Activated effector memory CD4-positive, alpha-beta T cell treated with anti-CD3 and anti-CD28 coated beads, Interleukin-2, amount 50 U/mL, for 16 hours (primary cell): Measurements from ENCODE around the gene TARBP2.
"Not testable (repeated sequence)": the region's sequence is repeated elsewhere in the genome, so short reads cannot be mapped to it uniquely, and the experiment has no call there.

ENCODE experiments used
- DNase-seq: peaks from one replicate; pipeline ENCODE4 v3.0.0-alpha.2; 2020

Gene TARBP2

DNA sequence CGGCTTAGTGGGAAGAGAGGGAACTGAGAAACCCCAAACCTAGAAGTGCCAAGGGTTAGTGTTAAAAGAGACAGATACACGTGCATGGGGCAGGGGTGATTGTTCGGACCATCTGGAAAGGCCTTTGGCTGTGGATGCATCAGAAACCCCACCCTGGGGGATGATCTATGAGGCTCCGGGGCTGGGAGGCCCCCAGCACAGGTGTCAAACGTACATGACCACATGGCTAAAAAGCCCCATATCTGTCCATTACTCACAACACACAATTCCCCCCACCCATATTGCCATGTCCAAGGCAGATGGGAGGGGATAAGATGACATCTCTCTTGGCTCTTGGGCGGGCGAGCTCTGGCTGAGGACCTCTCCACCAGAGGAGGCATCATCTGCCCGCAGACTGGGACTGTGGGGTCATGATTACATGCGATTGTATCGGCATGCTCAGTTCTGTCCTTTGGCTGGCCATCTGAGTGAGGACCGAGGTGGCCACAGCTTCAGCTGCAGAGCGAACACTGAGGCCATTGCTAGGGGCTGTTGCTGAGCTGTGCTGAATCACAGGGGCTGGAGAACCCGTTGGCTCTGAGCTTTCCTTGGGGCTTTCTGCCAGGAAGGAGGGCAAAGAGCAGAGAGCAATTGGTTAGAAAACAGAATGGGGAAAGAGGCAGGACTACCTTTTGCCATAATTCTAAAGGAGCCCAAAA, 15.8 kb downstream of the TARBP2 start:
- DNase-seq, result peak; percentile 55

GRCh38 chr12:53518381-53518780, 17.3 kb downstream of the TARBP2 start:
- DNase-seq, result no peak

GRCh38 chr12:53523131-53523530, 22.0 kb downstream of the TARBP2 start:
- no peak for DNase-seq

DNA sequence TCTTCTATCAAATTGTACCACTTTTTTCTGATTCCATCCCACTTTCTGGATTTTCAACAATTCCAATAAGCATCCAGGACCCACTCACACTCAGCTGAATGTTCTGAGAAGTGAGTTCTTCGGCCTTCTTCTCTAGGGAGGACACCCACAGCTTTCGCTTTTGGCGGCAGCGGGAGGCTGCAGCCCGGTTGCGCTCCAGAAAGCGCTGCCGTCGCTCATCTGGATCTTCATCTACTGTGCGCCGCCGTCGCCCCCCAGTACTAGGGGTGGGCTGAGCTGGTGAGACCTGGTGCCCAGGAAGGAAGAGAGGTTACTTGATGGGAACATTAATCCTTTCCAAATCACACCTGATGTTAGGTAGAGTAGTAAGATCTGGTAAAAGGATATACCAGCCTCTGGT, 23.4 kb downstream of the TARBP2 start:
- no peak for DNase-seq

DNA sequence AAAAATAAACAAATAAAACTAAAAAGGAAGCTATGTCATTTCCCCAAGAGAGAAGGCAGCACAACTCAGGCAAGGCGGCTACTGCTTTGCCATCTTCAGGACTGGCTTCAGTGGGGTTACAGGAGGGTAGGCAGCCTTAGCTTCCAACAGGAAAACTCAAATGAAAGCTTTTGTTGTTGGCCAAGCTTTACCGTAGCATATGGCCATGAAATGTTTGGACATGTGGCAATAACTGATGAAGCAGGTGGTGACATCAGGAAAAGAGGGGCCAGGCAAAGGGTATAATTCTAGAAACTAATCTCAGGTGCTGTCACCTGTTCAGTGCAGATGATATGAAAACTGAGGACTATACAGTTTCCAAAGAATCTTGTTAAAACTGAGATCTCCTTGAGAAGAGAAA, 29.0 kb downstream of the TARBP2 start:
- no peak for DNase-seq

DNA sequence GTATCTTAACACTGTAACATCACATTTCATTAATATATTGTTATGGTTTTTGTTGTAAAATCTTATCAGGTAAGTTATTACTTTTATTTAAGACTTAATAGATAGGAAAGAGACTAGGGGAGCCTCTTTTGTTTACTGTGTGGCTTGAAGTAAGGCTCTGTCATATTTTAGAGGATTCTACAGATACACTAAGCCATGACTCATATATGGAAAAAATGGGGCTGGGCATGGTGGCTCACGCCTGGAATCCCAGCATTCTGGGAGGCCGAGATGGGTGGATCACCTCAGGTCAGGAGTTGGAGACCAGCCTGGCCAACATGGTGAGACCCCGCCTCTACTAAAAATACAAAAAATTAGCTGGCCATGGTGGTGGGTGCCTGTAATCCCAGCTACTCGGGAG, 29.8 kb downstream of the TARBP2 start:
- DNase-seq, result no peak

DNA sequence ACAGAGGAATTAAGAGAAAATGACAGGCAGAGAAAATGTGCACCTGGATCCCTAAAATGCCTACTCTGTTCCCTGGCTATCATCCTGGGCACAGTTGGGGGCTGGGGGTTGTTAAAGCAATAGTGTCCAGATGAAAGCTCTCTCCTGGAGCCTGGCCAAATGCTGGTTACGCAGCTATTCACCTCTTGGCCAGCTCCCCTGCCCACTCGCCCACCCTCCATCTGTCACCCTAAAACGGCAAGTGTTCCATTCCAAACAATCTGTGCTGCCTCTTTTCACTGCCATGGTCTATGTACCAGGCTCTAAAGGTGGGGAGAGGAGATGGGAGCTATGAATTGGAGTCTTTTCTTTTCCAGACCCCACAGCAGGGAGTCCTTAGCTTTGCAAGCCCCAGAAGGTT, 30.9 kb downstream of the TARBP2 start:
- DNase-seq, result no peak

DNA sequence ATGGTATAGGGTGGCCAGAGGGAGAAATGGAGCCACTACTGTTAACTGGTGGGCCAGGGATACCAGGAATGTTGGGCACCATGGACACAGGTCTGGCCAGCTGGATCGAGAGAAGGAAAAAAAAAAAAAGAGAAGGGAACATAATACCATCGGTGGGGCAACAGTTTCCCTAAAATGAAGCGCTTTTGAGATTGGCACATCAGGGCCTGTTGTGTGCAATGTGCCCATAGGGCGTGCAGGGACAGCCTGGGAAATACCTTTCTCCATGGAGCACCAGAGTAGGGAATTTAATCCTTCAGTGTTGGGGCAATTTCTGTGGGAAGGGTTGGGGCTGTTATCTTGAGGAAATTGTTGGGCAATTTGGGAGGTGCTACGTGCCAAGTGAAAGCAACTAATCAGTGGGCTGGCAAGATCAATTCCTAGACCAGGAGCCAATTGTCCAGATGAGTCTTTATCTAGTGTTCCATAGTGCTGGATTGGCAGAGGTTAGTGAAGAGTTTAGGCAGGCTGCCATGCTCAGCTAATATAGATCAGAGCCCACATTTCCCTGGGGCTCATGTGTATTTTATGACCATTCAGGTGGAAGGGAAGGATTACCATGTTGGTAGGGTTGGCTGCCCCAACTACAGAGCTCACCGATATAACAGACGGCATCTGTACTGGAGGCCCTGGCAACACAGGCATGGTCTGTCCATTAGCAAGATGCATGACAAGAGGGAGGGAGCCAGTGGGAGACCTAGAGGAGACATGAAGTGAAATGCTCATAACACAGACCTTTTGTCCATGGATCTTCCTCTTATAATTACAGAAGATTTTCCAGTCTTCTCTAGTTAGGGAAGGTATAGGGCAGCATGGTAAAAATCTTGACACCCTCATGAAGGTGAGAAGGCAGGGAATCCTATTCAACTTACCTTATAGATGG, 31.7 kb downstream of the TARBP2 start:
- DNase-seq, result no peak

GRCh38 chr12:53533471-53533870, 32.4 kb downstream of the TARBP2 start:
- DNase-seq, result no peak

GRCh38 chr12:53536962-53537361, 35.9 kb downstream of the TARBP2 start:
- no peak for DNase-seq

- no peak for DNase-seq
Observed at GRCh38 chr12:53538209-53538689, 37.2 kb downstream of the TARBP2 start.

DNA sequence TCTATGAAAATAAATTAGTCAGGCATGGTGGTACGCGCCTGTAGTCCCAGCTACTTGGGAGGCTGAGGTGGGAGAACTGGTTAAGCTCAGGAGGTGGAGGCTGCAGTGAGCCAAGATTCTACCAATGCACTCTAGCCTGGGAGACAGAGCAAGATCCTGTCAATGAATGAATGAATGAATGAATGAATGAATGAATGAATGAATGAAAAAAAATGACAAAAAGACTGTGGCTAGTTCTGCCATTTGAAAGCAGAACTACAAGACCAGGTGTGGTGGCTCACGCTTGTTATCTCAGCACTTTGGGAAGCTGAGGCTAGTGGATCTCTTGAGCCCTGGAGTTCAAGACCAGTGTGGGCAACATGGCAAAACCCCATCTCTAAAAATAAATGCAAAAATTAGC, 38.4 kb downstream of the TARBP2 start:
- DNase-seq, result no peak

DNA sequence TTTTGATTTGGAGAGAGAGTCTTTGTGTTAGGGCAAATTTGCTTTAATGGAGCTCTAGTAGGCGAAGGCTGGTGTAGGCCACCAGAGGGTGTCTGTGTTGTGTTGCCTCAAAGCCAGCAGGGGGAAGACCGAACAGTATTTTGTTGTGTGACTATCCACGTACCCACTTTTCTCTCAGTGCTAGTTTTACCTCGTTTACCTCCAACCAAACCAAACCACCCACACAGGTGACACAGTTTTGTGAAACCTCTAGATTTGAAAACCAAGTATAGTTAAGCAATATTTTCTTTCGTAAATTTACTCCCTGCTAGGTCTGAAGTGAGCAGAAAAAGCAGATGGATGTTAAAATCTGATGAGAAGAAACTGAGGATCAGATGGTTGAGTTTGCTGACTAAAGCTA, 42.5 kb downstream of the TARBP2 start:
- DNase-seq, result peak; percentile 74

- not testable (repeated sequence) for DNase-seq
Observed at GRCh38 chr12:53548354-53548753, 47.3 kb downstream of the TARBP2 start.

DNA sequence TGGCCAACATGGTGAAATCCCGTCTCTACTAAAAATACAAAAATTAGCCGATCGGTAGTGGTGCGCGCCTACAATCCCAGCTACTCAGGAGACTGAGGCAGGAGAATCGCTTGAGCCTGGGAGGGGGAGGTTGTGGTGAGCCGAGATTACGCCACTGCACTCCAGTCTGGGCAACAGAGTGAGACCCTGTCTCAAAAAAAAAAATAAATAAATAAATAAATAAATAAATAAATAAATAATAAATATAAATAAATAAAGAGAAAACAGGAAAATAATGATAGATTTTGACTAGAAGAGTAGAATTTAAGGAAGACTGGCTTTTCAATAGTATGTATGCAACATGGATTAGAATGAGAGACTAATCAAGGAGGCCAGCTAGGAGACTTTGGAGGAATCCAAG, 49.0 kb downstream of the TARBP2 start:
- DNase-seq, result not testable (repeated sequence)

DNA sequence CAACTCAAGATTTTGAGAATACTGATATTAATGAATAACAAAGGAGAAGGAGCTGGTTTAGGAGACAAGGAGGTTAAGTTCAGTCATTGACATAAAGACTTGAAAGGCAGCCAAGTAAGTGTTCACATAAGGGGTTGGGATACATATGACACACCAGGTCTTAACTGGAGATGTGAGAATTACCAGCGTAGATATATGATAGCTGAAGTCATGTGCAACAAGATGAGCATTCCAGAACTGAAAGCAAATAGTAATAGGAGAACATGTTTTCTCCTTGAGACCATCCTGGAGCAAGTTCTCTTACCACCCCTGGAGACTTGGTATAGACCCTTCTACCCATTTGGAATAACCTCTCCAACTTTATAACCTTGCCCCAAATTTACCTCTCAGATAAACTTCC, 49.5 kb downstream of the TARBP2 start:
- DNase-seq, result no peak

- DNase-seq, result no peak
Observed at GRCh38 chr12:53551889-53552291, 50.8 kb downstream of the TARBP2 start.

- no peak for DNase-seq
Observed at GRCh38 chr12:53552361-53553327, 51.6 kb downstream of the TARBP2 start.
